ENCODE data around the gene NUFIP2.

Gene NUFIP2, protein sequence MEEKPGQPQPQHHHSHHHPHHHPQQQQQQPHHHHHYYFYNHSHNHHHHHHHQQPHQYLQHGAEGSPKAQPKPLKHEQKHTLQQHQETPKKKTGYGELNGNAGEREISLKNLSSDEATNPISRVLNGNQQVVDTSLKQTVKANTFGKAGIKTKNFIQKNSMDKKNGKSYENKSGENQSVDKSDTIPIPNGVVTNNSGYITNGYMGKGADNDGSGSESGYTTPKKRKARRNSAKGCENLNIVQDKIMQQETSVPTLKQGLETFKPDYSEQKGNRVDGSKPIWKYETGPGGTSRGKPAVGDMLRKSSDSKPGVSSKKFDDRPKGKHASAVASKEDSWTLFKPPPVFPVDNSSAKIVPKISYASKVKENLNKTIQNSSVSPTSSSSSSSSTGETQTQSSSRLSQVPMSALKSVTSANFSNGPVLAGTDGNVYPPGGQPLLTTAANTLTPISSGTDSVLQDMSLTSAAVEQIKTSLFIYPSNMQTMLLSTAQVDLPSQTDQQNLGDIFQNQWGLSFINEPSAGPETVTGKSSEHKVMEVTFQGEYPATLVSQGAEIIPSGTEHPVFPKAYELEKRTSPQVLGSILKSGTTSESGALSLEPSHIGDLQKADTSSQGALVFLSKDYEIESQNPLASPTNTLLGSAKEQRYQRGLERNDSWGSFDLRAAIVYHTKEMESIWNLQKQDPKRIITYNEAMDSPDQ

DNA sequence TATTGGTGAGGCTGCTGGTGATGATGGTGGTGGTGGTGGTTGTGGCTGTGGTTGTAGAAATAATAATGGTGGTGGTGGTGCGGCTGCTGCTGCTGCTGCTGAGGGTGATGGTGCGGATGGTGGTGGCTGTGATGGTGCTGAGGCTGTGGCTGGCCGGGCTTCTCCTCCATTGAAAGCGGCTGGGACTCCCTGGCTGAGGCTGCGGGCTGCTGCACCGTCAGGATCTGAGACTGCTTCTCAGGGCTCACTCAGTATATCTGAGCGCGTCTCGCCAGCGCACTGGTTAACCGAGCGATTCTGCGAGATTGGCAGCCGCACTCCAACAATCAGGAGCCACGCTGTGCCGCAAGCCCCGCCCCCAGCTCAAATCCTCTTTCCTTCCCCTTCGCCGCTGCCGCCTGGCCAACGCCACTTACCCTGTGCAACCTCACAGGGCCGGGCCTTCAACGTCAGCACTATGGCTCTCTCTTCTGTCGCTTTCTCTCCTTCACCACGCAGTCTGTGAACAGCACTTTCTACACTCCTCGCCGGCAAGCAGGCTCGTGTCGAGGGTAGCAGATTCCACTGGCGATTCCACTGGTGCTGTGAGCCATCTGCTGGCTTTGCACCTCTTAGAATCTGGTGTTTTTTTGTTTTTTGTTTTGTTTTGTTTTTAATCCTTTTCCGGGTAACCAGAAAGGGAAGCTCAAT is at the start of gene NUFIP2:
Gene NUFIP2 (minus strand): TSS at position 259 of the 690 bp plus-strand sequence. CDS start 89 bp downstream, at position 170.
- TF ChIP-seq, protein P1, sequence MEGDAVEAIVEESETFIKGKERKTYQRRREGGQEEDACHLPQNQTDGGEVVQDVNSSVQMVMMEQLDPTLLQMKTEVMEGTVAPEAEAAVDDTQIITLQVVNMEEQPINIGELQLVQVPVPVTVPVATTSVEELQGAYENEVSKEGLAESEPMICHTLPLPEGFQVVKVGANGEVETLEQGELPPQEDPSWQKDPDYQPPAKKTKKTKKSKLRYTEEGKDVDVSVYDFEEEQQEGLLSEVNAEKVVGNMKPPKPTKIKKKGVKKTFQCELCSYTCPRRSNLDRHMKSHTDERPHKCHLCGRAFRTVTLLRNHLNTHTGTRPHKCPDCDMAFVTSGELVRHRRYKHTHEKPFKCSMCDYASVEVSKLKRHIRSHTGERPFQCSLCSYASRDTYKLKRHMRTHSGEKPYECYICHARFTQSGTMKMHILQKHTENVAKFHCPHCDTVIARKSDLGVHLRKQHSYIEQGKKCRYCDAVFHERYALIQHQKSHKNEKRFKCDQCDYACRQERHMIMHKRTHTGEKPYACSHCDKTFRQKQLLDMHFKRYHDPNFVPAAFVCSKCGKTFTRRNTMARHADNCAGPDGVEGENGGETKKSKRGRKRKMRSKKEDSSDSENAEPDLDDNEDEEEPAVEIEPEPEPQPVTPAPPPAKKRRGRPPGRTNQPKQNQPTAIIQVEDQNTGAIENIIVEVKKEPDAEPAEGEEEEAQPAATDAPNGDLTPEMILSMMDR (IDR thresholded peaks at IDR 0.05) = no peak

DNA sequence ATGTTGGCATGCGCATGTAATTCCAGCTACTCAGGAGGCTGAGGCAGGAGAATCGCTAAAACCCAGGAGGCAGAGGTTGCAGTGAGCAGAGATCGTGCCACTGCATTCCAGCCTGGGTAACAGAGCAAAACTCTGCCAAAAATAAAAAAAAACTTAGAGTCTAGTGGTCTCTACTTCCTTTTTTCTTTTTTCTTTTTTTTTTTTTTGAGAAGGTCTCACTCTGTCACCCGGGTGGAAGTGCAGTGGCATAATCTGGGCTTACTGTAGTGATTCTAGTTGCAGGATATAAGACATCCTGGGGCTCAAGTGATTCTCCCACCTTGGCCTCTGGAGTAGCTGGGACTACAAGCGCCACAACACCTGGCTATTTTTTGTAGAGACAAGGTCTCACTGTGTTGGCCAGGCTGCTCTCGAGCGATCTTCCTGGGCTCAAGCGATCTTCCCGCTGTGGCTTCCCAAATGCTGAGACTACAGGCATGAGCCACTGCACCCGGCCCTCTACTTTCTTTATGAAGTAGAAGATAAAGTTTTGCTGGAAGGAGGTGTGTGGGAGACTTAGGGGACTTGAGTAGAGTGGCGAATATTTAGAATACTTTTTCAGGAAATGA is 48.3 kb upstream of the NUFIP2 start:
- TF ChIP-seq, protein P1 (IDR thresholded peaks at IDR 0.05) = no peak

DNA sequence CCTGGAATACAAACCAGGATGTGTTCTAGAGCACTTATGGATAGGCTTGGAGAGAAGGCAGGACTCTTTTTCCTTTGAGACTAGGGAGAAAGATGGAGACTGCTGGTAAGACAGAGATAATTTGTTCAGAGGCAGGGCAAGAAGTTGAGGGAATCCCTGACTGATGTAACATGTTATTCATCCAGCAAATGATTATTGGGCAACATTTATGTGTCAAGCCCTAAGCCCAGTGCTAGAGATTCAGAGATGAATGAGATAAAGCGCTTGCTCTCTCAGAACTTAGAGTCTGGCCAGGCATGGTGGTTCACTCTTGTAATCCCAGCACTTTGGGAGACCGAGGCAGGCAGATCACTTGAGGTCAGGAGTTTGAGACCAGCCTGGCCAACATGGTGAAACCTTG is 47.8 kb upstream of the NUFIP2 start:
- TF ChIP-seq, protein P1 (IDR thresholded peaks at IDR 0.05) = no peak

DNA sequence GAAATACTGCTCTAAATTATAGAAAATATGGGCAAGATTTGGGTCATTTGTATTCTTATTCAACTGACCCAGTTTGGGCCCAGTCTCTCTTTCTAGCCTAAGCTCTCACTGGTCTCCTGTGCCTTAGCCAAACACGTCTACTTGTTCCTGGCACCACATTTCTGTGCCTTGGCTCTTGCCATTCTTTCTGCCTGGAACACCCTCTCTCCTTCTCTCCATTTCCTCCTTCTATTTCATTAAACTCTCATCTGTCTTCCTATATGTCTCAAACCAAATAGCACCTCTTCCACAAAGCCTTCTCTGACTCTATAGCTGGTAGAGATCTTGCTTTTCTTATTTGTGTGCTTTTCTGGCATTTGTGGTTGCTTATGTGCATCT is 37.7 kb upstream of the NUFIP2 start:
- TF ChIP-seq, protein P1 (IDR thresholded peaks at IDR 0.05) = no peak

DNA sequence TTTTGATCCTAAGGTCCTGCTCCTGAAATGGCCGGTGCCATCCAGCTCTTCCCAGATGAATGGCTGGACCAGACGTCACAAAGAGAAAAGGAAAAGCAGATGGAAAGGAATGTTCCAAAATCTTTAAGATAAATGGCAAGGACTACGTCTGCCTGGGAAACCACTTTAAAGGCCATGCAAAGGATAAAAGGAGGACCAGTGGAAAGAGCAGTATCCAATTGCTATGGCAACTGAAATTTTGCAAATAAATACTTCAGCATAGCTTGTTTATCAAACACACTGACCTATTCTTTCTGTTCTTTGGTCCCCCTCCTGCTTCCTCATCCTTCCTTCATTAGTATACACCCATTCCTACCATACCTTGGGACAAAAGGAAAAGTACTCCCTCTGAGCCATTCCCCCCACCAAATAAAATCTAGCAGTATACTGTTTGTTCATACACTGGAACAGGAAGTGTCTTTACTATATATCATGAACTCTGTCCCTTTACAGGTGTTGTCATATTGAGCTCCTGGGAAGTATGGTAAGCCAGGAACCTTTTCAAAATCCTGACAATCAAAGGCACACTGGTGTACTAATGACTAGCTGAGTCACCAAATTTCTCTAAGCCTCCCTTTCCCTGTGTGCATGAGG is 37.2 kb upstream of the NUFIP2 start:
- TF ChIP-seq, protein P1 (IDR thresholded peaks at IDR 0.05) = no peak

DNA sequence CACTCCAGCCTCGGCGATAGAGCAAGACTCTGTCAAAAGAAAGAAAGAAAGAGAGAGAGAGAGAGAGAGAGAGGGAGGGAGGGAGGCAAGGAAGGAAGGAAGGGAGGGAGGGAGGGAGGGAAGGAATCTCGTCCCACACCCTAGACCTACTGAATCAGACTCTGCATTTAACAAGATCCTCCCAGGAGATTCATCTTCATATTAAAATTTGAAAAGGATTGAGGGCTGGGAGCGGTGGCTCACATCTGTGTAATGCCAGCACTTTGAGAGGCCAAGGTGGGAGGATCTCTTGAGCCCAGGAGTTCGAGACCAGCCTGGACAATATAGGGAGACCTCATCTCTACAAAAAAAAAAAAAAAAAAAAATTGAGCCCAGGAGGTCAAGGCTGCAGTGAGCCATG is 33.5 kb upstream of the NUFIP2 start:
- TF ChIP-seq, protein P1 (IDR thresholded peaks at IDR 0.05) = no peak
